ENCODE results near the gene CDH22. TPM values are rescaled to one million over a fixed set of nuclear protein-coding genes. Genes with fewer than 3 reads are reported as not detected.

CDH22 gene
- polyA plus RNA-seq, 1 donor from 2014 or later, result 2.1 TPM

DNA sequence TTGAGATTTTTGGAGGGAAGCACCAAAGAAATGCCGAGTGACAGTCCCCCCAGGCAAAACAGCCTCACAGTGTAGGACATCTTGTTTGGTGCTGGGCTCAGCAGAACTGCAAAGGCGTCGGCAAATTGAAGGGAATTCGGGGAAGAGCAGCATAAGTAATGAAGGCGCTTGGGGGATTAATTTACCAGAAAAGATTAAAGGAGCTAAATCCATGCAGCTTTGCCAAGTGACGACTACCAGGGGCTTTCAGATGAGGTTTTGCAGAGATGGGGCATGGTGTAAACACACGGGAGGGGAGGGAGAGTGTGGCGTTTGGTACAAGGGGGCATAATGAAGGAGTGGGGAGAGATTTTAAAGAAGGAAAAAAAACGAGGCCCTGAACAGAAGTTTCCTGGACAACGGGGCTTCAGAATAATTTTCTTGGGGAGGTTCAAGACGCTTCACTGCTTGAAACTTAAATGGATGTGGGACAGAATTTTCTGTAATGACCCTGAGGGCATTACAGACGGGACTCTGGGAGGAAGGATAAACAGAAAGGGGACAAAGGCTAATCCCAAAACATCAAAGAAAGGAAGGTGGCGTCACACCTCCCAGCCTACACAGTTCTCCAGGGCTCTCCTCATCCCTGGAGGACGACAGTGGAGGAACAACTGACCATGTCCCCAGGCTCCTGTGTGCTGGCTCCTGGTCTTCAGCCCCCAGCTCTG is 45.4 kb upstream of the CDH22 start:
- H3K4me3 ChIP-seq (ENCODE audit: low read length), result no peak overlapping the region
- H3K4me2 ChIP-seq (ENCODE audit: low read length), result no peak overlapping the region
- no peaks in the 10 kb centered on the region for H3K36me3 ChIP-seq (ENCODE audit: insufficient read depth, low read length)
- TF ChIP-seq SMC3 (conservative IDR thresholded peaks at IDR 0.05; ENCODE audit: poor library complexity) (no peak), POLR2AphosphoS5 (IDR thresholded peaks at IDR 0.05) (no peak), RAD21 (conservative IDR thresholded peaks at IDR 0.05) (no peak), MXI1 (conservative IDR thresholded peaks at IDR 0.05; ENCODE audit: poor library complexity, severe bottlenecking) (no peak), EP300 (conservative IDR thresholded peaks at IDR 0.05; ENCODE audit: poor library complexity, severe bottlenecking) (no peak), EZH2 (IDR thresholded peaks at IDR 0.05; ENCODE audit: borderline replicate concordance, insufficient read depth, low read length, poor library complexity, severe bottlenecking) (no peak), TAF1 (IDR thresholded peaks at IDR 0.05; ENCODE audit: low read depth) (no peak)
- TF ChIP-seq, protein P1, sequence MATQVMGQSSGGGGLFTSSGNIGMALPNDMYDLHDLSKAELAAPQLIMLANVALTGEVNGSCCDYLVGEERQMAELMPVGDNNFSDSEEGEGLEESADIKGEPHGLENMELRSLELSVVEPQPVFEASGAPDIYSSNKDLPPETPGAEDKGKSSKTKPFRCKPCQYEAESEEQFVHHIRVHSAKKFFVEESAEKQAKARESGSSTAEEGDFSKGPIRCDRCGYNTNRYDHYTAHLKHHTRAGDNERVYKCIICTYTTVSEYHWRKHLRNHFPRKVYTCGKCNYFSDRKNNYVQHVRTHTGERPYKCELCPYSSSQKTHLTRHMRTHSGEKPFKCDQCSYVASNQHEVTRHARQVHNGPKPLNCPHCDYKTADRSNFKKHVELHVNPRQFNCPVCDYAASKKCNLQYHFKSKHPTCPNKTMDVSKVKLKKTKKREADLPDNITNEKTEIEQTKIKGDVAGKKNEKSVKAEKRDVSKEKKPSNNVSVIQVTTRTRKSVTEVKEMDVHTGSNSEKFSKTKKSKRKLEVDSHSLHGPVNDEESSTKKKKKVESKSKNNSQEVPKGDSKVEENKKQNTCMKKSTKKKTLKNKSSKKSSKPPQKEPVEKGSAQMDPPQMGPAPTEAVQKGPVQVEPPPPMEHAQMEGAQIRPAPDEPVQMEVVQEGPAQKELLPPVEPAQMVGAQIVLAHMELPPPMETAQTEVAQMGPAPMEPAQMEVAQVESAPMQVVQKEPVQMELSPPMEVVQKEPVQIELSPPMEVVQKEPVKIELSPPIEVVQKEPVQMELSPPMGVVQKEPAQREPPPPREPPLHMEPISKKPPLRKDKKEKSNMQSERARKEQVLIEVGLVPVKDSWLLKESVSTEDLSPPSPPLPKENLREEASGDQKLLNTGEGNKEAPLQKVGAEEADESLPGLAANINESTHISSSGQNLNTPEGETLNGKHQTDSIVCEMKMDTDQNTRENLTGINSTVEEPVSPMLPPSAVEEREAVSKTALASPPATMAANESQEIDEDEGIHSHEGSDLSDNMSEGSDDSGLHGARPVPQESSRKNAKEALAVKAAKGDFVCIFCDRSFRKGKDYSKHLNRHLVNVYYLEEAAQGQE (IDR thresholded peaks at IDR 0.05; ENCODE audit: borderline replicate concordance), result no peak
- TF ChIP-seq, protein P2, sequence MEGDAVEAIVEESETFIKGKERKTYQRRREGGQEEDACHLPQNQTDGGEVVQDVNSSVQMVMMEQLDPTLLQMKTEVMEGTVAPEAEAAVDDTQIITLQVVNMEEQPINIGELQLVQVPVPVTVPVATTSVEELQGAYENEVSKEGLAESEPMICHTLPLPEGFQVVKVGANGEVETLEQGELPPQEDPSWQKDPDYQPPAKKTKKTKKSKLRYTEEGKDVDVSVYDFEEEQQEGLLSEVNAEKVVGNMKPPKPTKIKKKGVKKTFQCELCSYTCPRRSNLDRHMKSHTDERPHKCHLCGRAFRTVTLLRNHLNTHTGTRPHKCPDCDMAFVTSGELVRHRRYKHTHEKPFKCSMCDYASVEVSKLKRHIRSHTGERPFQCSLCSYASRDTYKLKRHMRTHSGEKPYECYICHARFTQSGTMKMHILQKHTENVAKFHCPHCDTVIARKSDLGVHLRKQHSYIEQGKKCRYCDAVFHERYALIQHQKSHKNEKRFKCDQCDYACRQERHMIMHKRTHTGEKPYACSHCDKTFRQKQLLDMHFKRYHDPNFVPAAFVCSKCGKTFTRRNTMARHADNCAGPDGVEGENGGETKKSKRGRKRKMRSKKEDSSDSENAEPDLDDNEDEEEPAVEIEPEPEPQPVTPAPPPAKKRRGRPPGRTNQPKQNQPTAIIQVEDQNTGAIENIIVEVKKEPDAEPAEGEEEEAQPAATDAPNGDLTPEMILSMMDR (IDR thresholded peaks at IDR 0.05; ENCODE audit: poor library complexity, severe bottlenecking), result no peak
- no peaks in the 10 kb centered on the region for H3K27me3 ChIP-seq (ENCODE audit: insufficient read depth, low read depth, low read length)
- no peaks in the 10 kb centered on the region for H3K79me2 ChIP-seq (replicated peaks; ENCODE audit: insufficient read depth, low read length)
- no peaks in the 10 kb centered on the region for H3K9me3 ChIP-seq (ENCODE audit: low read length)
- no peaks in the 10 kb centered on the region for H3K9me2 ChIP-seq (ENCODE audit: insufficient read depth, low read length)
- no peaks in the 10 kb centered on the region for H4K20me1 ChIP-seq (ENCODE audit: insufficient read depth)
- no peaks in the 10 kb centered on the region for H3F3A ChIP-seq (ENCODE audit: insufficient read depth, low read length, poor library complexity, severe bottlenecking)
- no peak overlapping the region for H2AFZ ChIP-seq (ENCODE audit: low read depth, low read length)
- H3K27ac ChIP-seq (ENCODE audit: low read length), result no peak overlapping the region
- H3K9ac ChIP-seq (ENCODE audit: low read length), result no peak overlapping the region

DNA sequence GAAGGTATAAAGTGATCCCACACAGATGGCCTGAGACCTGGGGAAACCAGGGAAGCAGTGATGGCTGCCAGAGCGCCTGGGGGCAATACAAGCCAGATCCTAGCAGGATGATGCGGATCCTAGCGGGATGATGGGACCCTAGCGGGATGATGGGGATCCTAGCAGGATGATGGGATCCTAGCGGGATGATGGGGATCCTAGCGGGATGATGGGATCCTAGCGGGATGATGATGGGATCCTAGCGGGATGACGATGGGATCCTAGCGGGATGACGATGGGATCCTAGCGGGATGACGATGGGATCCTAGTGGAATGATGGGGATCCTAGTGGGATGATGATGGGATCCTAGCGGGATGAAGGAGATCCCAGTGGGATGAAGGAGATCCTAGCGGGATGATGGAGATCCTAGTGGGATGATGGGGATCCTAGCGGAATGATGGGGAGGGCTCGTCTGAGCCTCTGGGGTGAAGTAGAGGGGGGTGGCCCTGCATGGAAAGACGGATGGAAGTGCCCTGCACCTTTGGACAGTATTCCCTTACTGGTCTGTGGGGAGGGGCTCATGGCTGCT is 44.2 kb upstream of the CDH22 start:
- peaks cover 2% of the 10 kb centered on the region for H3F3A ChIP-seq (ENCODE audit: insufficient read depth, low read length, poor library complexity, severe bottlenecking)
- H2AFZ ChIP-seq (ENCODE audit: low read depth, low read length), result no peak overlapping the region
- no peaks in the 10 kb centered on the region for H3K36me3 ChIP-seq (ENCODE audit: insufficient read depth, low read length)
- no peak overlapping the region for H3K9ac ChIP-seq (ENCODE audit: low read length)
- TF ChIP-seq EP300 (conservative IDR thresholded peaks at IDR 0.05; ENCODE audit: poor library complexity, severe bottlenecking), result no peak
- TF ChIP-seq MXI1 (conservative IDR thresholded peaks at IDR 0.05; ENCODE audit: poor library complexity, severe bottlenecking), result no peak
- no peak for TF ChIP-seq POLR2AphosphoS5 (IDR thresholded peaks at IDR 0.05)
- TF ChIP-seq SMC3 (conservative IDR thresholded peaks at IDR 0.05; ENCODE audit: poor library complexity), result no peak
- TF ChIP-seq RAD21 (conservative IDR thresholded peaks at IDR 0.05), result no peak
- TF ChIP-seq, protein P2 (IDR thresholded peaks at IDR 0.05; ENCODE audit: poor library complexity, severe bottlenecking), result no peak
- TF ChIP-seq, protein P1 (IDR thresholded peaks at IDR 0.05; ENCODE audit: borderline replicate concordance), result no peak
- TF ChIP-seq TAF1 (IDR thresholded peaks at IDR 0.05; ENCODE audit: low read depth), result no peak
- TF ChIP-seq EZH2 (IDR thresholded peaks at IDR 0.05; ENCODE audit: borderline replicate concordance, insufficient read depth, low read length, poor library complexity, severe bottlenecking), result no peak
- H3K27me3 ChIP-seq (ENCODE audit: insufficient read depth, low read depth, low read length), result no peaks in the 10 kb centered on the region
- H3K9me2 ChIP-seq (ENCODE audit: insufficient read depth, low read length), result no peaks in the 10 kb centered on the region
- no peak overlapping the region for H3K27ac ChIP-seq (ENCODE audit: low read length)
- no peaks in the 10 kb centered on the region for H3K9me3 ChIP-seq (ENCODE audit: low read length)
- no peak overlapping the region for H3K4me2 ChIP-seq (ENCODE audit: low read length)
- H4K20me1 ChIP-seq (ENCODE audit: insufficient read depth), result no peaks in the 10 kb centered on the region
- no peak overlapping the region for H3K4me3 ChIP-seq (ENCODE audit: low read length)
- no peaks in the 10 kb centered on the region for H3K79me2 ChIP-seq (replicated peaks; ENCODE audit: insufficient read depth, low read length)

Measured in neural cell (in vitro differentiated cells).